Upper lobe of right lung (tissue), 1 donor: ENCODE results near the gene IL1B. TPM values are rescaled to one million over a fixed set of nuclear protein-coding genes. Genes with fewer than 3 reads are reported as not detected.

Experiments used
- ATAC-seq: fragments of 200-7000 bp; cut with Tn5 transposase; one replicate; pipeline ENCODE4 v1.9.1; 2020; ENCODE audit warnings: mild to moderate bottlenecking, moderate library complexity
- DNase-seq: peaks from one replicate; pipeline ENCODE4 v3.0.0-alpha.2; 2020
- H3K27ac ChIP-seq: fragments of 200-600 bp; one replicate; pipeline ENCODE4 v1.8.0; 2022
- H3K27me3 ChIP-seq: fragments of 200-600 bp; one replicate; pipeline ENCODE4 v1.8.0; 2022; ENCODE audit warnings: mild to moderate bottlenecking
- H3K36me3 ChIP-seq: fragments of 200-600 bp; one replicate; pipeline ENCODE4 v1.8.0; 2022
- H3K4me1 ChIP-seq: fragments of 200-600 bp; one replicate; pipeline ENCODE4 v1.8.0; 2022
- H3K4me3 ChIP-seq: fragments of 200-600 bp; one replicate; pipeline ENCODE4 v1.8.0; 2022; ENCODE audit warnings: mild to moderate bottlenecking
- H3K9me3 ChIP-seq: fragments of 200-600 bp; one replicate; pipeline ENCODE4 v1.8.0; 2022
- CTCF ChIP-seq: fragments of 200-600 bp; IDR thresholded peaks from one replicate; pipeline ENCODE4 v1.8.0; 2022; ENCODE audit warnings: antibody characterized with exemption
- intact Hi-C: fragments of 100-400 bp; cut with DNase I; formaldehyde crosslinking; loops from one replicate; pipeline ENCODE4 v1.11.0; 2022
- long read RNA-seq: library from polyadenylated mRNA; unstranded; transcript quantifications from one replicate; pipeline ENCODE4 v2.0.0, GENCODE V29; 2021
- total RNA-seq: library from RNA; stranded (reverse); fragmentation: NEBNext Ultra II Directional; extraction: Animal tissue kit (Norgen Biotek cat#: 25700); gene quantifications from one replicate; pipeline ENCODE4 v1.2.1, GENCODE V29; 2021
- donor health status: DM: no; HTN: yes; CAD: no; lungs with severe emphysema.

Gene IL1B
- 11.5 TPM for total RNA-seq
- long read RNA-seq, partial matches to known transcripts: 0 of 2 reads
- long read RNA-seq, other reads (novel, unspliced or antisense): 1 of 2 reads

GRCh38 chr2:112836695-112837117 is at the start of gene IL1B:
IL1B (minus strand) TSS chr2:112836779; CDS start chr2:112836229, 550 bp downstream.
- Histone ChIP-seq H3K27me3 (no peaks in the 10 kb centered on the region), H3K4me1 (no peaks in the 10 kb centered on the region), H3K27ac (no peak within 1 kb of the TSS), H3K9me3 (no peaks in the 10 kb centered on the region), H3K4me3 (peak within 1 kb of the TSS; percentile 31), H3K36me3 (no peaks in the 10 kb centered on the region)
- ATAC-seq (peak; percentile 49), DNase-seq (no peak)
- intact Hi-C loops: no loop called here
- TF ChIP-seq CTCF: no peak

- Histone ChIP-seq H3K9me3 (no peaks in the 10 kb centered on the region), H3K4me1 (no peaks in the 10 kb centered on the region), H3K27me3 (no peaks in the 10 kb centered on the region), H3K4me3 (no peak overlapping the region), H3K36me3 (no peaks in the 10 kb centered on the region), H3K27ac (no peak overlapping the region)
- intact Hi-C loops: no loop called here
- DNase-seq (no peak), ATAC-seq (no peak)
- no peak for TF ChIP-seq CTCF
These were observed 49.7 kb upstream of the IL1B start for GRCh38 chr2:112886291-112886690.

GRCh38 chr2:112885506-112885902 is 48.9 kb upstream of the IL1B start:
- DNase-seq: no peak
- no peaks in the 10 kb centered on the region for H3K36me3 ChIP-seq
- no peaks in the 10 kb centered on the region for H3K9me3 ChIP-seq
- no peaks in the 10 kb centered on the region for H3K4me1 ChIP-seq
- no peak overlapping the region for H3K27ac ChIP-seq
- TF ChIP-seq CTCF: no peak
- no peak for ATAC-seq
- intact Hi-C loops: no loop called here
- no peaks in the 10 kb centered on the region for H3K27me3 ChIP-seq
- H3K4me3 ChIP-seq: no peak overlapping the region

GRCh38 chr2:112884869-112885505 is 48.4 kb upstream of the IL1B start:
- Histone ChIP-seq H3K27ac (no peak overlapping the region), H3K9me3 (no peaks in the 10 kb centered on the region), H3K4me1 (no peaks in the 10 kb centered on the region), H3K36me3 (no peaks in the 10 kb centered on the region), H3K4me3 (no peak overlapping the region), H3K27me3 (no peaks in the 10 kb centered on the region)
- DNase-seq: no peak
- intact Hi-C loops: no loop called here
- peak; percentile 83 for TF ChIP-seq CTCF
- ATAC-seq: peak; percentile 89

GRCh38 chr2:112883669-112884068 is 47.1 kb upstream of the IL1B start:
- Histone ChIP-seq H3K4me3 (no peak overlapping the region), H3K36me3 (no peaks in the 10 kb centered on the region), H3K4me1 (no peaks in the 10 kb centered on the region), H3K9me3 (no peaks in the 10 kb centered on the region), H3K27me3 (no peaks in the 10 kb centered on the region), H3K27ac (no peak overlapping the region)
- intact Hi-C loops: no loop called here
- no peak for ATAC-seq
- DNase-seq: no peak
- TF ChIP-seq CTCF: no peak
